ENCODE results near the gene CARD9. TPM values are rescaled to one million over a fixed set of nuclear protein-coding genes. Genes with fewer than 3 reads are reported as not detected.
"Not testable (repeated sequence)": the region's sequence is repeated elsewhere in the genome, so short reads cannot be mapped to it uniquely, and the experiment has no call there.

Gene CARD9
- total RNA-seq, 2 donors from 2014 or later, result 6.1 to 6.4 TPM

GRCh38 chr9:136358016-136358415 is 15.5 kb downstream of the CARD9 start:
- no peak overlapping the region for H3K4me3 Mint-ChIP-seq
- H3K9me3 Mint-ChIP-seq, result no peaks in the 10 kb centered on the region
- no peak overlapping the region for H3K27ac Mint-ChIP-seq
- ATAC-seq (replicated peaks), result no peak
- no peaks in the 10 kb centered on the region for H3K4me1 Mint-ChIP-seq
- peaks cover 6% of the 10 kb centered on the region for H3K36me3 Mint-ChIP-seq (ENCODE audit: low read depth)
- no peaks in the 10 kb centered on the region for H3K27me3 Mint-ChIP-seq

- Mint-ChIP-seq H3K36me3 (ENCODE audit: low read depth) (no peaks in the 10 kb centered on the region), H3K27ac (no peak overlapping the region), H3K4me3 (no peak overlapping the region), H3K9me3 (no peaks in the 10 kb centered on the region), H3K27me3 (no peaks in the 10 kb centered on the region), H3K4me1 (no peaks in the 10 kb centered on the region)
- no peak for ATAC-seq (replicated peaks)
These were observed 16.2 kb downstream of the CARD9 start for GRCh38 chr9:136357202-136357725.

GRCh38 chr9:136355616-136356557 is 17.6 kb downstream of the CARD9 start:
- Mint-ChIP-seq H3K27ac (no peak overlapping the region), H3K4me3 (no peak overlapping the region), H3K9me3 (no peaks in the 10 kb centered on the region), H3K27me3 (no peaks in the 10 kb centered on the region), H3K4me1 (no peaks in the 10 kb centered on the region), H3K36me3 (ENCODE audit: low read depth) (no peaks in the 10 kb centered on the region)
- ATAC-seq (replicated peaks), result no peak

GRCh38 chr9:136354592-136355085 is 18.8 kb downstream of the CARD9 start:
- H3K36me3 Mint-ChIP-seq (ENCODE audit: low read depth), result no peaks in the 10 kb centered on the region
- no peak overlapping the region for H3K4me3 Mint-ChIP-seq
- no peak overlapping the region for H3K27ac Mint-ChIP-seq
- H3K9me3 Mint-ChIP-seq, result no peaks in the 10 kb centered on the region
- H3K27me3 Mint-ChIP-seq, result no peaks in the 10 kb centered on the region
- ATAC-seq (replicated peaks), result no peak
- no peaks in the 10 kb centered on the region for H3K4me1 Mint-ChIP-seq

- no peak overlapping the region for H3K4me3 Mint-ChIP-seq
- H3K27ac Mint-ChIP-seq, result no peak overlapping the region
- H3K9me3 Mint-ChIP-seq, result no peaks in the 10 kb centered on the region
- H3K27me3 Mint-ChIP-seq, result no peaks in the 10 kb centered on the region
- no peaks in the 10 kb centered on the region for H3K36me3 Mint-ChIP-seq (ENCODE audit: low read depth)
- no peak for ATAC-seq (replicated peaks)
- no peaks in the 10 kb centered on the region for H3K4me1 Mint-ChIP-seq
These were observed 19.5 kb downstream of the CARD9 start for GRCh38 chr9:136353757-136354488.

GRCh38 chr9:136353088-136353487 is 20.4 kb downstream of the CARD9 start:
- no peaks in the 10 kb centered on the region for H3K9me3 Mint-ChIP-seq
- no peaks in the 10 kb centered on the region for H3K4me1 Mint-ChIP-seq
- no peaks in the 10 kb centered on the region for H3K27me3 Mint-ChIP-seq
- H3K4me3 Mint-ChIP-seq, result no peak overlapping the region
- ATAC-seq (replicated peaks), result no peak
- no peak overlapping the region for H3K27ac Mint-ChIP-seq
- no peaks in the 10 kb centered on the region for H3K36me3 Mint-ChIP-seq (ENCODE audit: low read depth)

GRCh38 chr9:136352682-136353081 is 20.8 kb downstream of the CARD9 start:
- H3K27ac Mint-ChIP-seq, result no peak overlapping the region
- no peaks in the 10 kb centered on the region for H3K27me3 Mint-ChIP-seq
- no peak for ATAC-seq (replicated peaks)
- H3K9me3 Mint-ChIP-seq, result no peaks in the 10 kb centered on the region
- H3K36me3 Mint-ChIP-seq (ENCODE audit: low read depth), result no peaks in the 10 kb centered on the region
- H3K4me1 Mint-ChIP-seq, result no peaks in the 10 kb centered on the region
- H3K4me3 Mint-ChIP-seq, result no peak overlapping the region

GRCh38 chr9:136351868-136352267 is 21.6 kb downstream of the CARD9 start:
- H3K9me3 Mint-ChIP-seq; ATAC-seq (replicated peaks); H3K27me3 Mint-ChIP-seq; H3K4me3 Mint-ChIP-seq; H3K36me3 Mint-ChIP-seq (ENCODE audit: low read depth); H3K27ac Mint-ChIP-seq; H3K4me1 Mint-ChIP-seq: not testable (repeated sequence)

- no peaks in the 10 kb centered on the region for H3K27me3 Mint-ChIP-seq
- no peak overlapping the region for H3K27ac Mint-ChIP-seq
- ATAC-seq (replicated peaks), result no peak
These were observed 22.1 kb downstream of the CARD9 start for GRCh38 chr9:136351252-136351800.

GRCh38 chr9:136349546-136349945 is 23.9 kb downstream of the CARD9 start:
- no peak for ATAC-seq (replicated peaks)
- Mint-ChIP-seq H3K4me1 (no peaks in the 10 kb centered on the region), H3K9me3 (no peaks in the 10 kb centered on the region), H3K27me3 (no peaks in the 10 kb centered on the region), H3K4me3 (no peak overlapping the region), H3K27ac (no peak overlapping the region), H3K36me3 (ENCODE audit: low read depth) (no peaks in the 10 kb centered on the region)

More at GRCh38 chr9:136351252-136351800, 22.1 kb downstream of the CARD9 start:
- H3K9me3 Mint-ChIP-seq, result no peaks in the 10 kb centered on the region
- no peaks in the 10 kb centered on the region for H3K4me1 Mint-ChIP-seq
- H3K36me3 Mint-ChIP-seq (ENCODE audit: low read depth), result no peaks in the 10 kb centered on the region
- H3K4me3 Mint-ChIP-seq, result no peak overlapping the region

GRCh38 chr9:136348691-136349090 is 24.8 kb downstream of the CARD9 start:
- Mint-ChIP-seq H3K27ac (no peak overlapping the region), H3K4me1 (no peaks in the 10 kb centered on the region), H3K9me3 (no peaks in the 10 kb centered on the region), H3K4me3 (no peak overlapping the region), H3K27me3 (no peaks in the 10 kb centered on the region), H3K36me3 (ENCODE audit: low read depth) (no peaks in the 10 kb centered on the region)
- no peak for ATAC-seq (replicated peaks)

GRCh38 chr9:136347472-136348256 is 25.8 kb downstream of the CARD9 start:
- no peaks in the 10 kb centered on the region for H3K4me1 Mint-ChIP-seq
- no peaks in the 10 kb centered on the region for H3K9me3 Mint-ChIP-seq
- H3K4me3 Mint-ChIP-seq, result no peak overlapping the region
- H3K27me3 Mint-ChIP-seq, result no peaks in the 10 kb centered on the region
- ATAC-seq (replicated peaks), result no peak
- H3K36me3 Mint-ChIP-seq (ENCODE audit: low read depth), result no peaks in the 10 kb centered on the region
- no peak overlapping the region for H3K27ac Mint-ChIP-seq

- no peak overlapping the region for H3K4me3 Mint-ChIP-seq
- H3K4me1 Mint-ChIP-seq, result no peaks in the 10 kb centered on the region
- no peak overlapping the region for H3K27ac Mint-ChIP-seq
- H3K9me3 Mint-ChIP-seq, result no peaks in the 10 kb centered on the region
- H3K27me3 Mint-ChIP-seq, result no peaks in the 10 kb centered on the region
- no peak for ATAC-seq (replicated peaks)
- no peaks in the 10 kb centered on the region for H3K36me3 Mint-ChIP-seq (ENCODE audit: low read depth)
These were observed 26.5 kb downstream of the CARD9 start for GRCh38 chr9:136346927-136347465.

- Mint-ChIP-seq H3K36me3 (ENCODE audit: low read depth) (no peaks in the 10 kb centered on the region), H3K27me3 (no peaks in the 10 kb centered on the region), H3K27ac (no peak overlapping the region), H3K9me3 (no peaks in the 10 kb centered on the region), H3K4me1 (no peaks in the 10 kb centered on the region), H3K4me3 (no peak overlapping the region)
- no peak for ATAC-seq (replicated peaks)
These were observed 27.4 kb downstream of the CARD9 start for GRCh38 chr9:136346157-136346481.

Data from activated T-helper 17 cell treated with anti-CD3 and anti-CD28 coated beads, Interleukin-2, amount 50 U/mL, for 72 hours (primary cell).